ENCODE results near the gene LPP. TPM values are rescaled to one million over a fixed set of nuclear protein-coding genes. Genes with fewer than 3 reads are reported as not detected.
A peak's percentile ranks its signal among the peaks of the same experiment; 100 is the strongest.

LPP gene
- total and polyA plus RNA-seq, 2 of the 13 experiments (the other 11 are each of a cell fraction or from before 2014, with no cell fraction given): 19.2 to 29.9 TPM

- Histone ChIP-seq H2AFZ (ENCODE audit: low read length) (no peak overlapping the region), H3K4me1 (ENCODE audit: insufficient read depth, low read length) (peaks cover 23% of the 10 kb centered on the region), H3K9ac (ENCODE audit: insufficient read depth, low read depth, low read length) (no peak overlapping the region), H3K4me3 (replicated peaks in 1 of 3; ENCODE audit: insufficient read depth in 1 of 3, low read depth in 2 of 3, low read length in 3 of 3) (no peak overlapping the region), H4K20me1 (ENCODE audit: insufficient read depth, low read length) (no peaks in the 10 kb centered on the region), H3K27ac (ENCODE audit: extremely low read length, insufficient read depth, low read length) (no peak overlapping the region), H3K4me2 (ENCODE audit: low read depth, low read length) (no peak overlapping the region), H3K27me3 (ENCODE audit: control insufficient read depth in 1 of 2, insufficient read depth in 2 of 2, low read length in 2 of 2) (no peaks in the 10 kb centered on the region), H3K36me3 (replicated peaks in 1 of 2; ENCODE audit: control insufficient read depth in 1 of 2, insufficient read depth in 2 of 2, low read length in 2 of 2) (0 out of 5 replicates have a peak, but pooled peaks cover 0 to 1% of the 10 kb centered on the region in 2 experiments), H3K79me2 (ENCODE audit: insufficient read depth, low read length) (no peaks in the 10 kb centered on the region), H3K9me3 (ENCODE audit: low read length) (no peaks in the 10 kb centered on the region)
- 100% methylated on average over 1 of the region's 1 CpG for WGBS (ENCODE audit: low lambda C conversion rate)
- ATAC-seq: no peak
- DNase-seq (ENCODE audit: low spot score): no peak
- in situ Hi-C loops (cut with HindIII; ENCODE audit: extremely low pct_ligation_motif_present, low pct_unique_long_range_greater_than_20kb) (no loop called here), intact Hi-C loops (cut with micrococcal nuclease; ENCODE audit: unreplicated experiment) (no loop called here)
- TF ChIP-seq ZSCAN22 (CRISPR knock-in tag; IDR thresholded peaks at IDR 0.05): no peak
- TF ChIP-seq ATF7 (IDR thresholded peaks at IDR 0.05): peak; percentile 59
- TF ChIP-seq ATF7 (CRISPR knock-in tag; IDR thresholded peaks at IDR 0.05): no peak
- no peak for TF ChIP-seq KIAA2018 (CRISPR knock-in tag; IDR thresholded peaks at IDR 0.05; ENCODE audit: borderline replicate concordance)
- CTCF ChIA-PET (ENCODE audit: low intra/inter-chr PET ratio, low total read pairs): no interaction called here
- no TSS peak for BruUV-seq (replicated peaks)
- POLR2A ChIA-PET: no interaction called here
- no peak for FAIRE-seq
Observed at GRCh38 chr3:188685789-188686188, 531.8 kb downstream of the LPP start.
